NCI-H2196 (cell line): ENCODE measurements around the gene ETS1.
"Not testable (repeated sequence)": the region's sequence is repeated elsewhere in the genome, so short reads cannot be mapped to it uniquely, and the experiment has no call there.

Experiments
- DNase-seq: peaks from one replicate; lab custom pipeline; 2025; ENCODE audit not compliant: unreplicated experiment; lab: John Stamatoyannopoulos, UW

The ETS1 gene

DNA sequence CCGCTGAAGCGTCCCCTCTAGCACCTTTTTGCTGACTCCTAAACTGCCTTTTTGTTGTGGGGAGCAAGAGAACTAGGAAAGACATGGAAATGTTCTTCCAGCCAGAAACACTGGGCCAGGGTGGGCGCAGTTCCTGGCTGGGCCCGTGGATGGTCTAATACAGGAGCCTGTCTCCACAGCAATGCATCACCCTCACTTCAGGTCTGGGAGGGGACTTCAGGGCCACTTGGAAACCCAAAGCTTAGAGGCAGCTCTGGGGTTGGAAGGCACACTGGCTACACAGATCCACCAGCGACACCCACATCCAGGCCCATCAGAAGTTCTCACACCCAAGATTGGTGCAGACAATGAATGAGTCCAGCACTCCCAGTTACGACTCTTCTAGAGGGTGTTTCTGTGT lies 120.3 kb downstream of the ETS1 start:
- no peak for DNase-seq

DNA sequence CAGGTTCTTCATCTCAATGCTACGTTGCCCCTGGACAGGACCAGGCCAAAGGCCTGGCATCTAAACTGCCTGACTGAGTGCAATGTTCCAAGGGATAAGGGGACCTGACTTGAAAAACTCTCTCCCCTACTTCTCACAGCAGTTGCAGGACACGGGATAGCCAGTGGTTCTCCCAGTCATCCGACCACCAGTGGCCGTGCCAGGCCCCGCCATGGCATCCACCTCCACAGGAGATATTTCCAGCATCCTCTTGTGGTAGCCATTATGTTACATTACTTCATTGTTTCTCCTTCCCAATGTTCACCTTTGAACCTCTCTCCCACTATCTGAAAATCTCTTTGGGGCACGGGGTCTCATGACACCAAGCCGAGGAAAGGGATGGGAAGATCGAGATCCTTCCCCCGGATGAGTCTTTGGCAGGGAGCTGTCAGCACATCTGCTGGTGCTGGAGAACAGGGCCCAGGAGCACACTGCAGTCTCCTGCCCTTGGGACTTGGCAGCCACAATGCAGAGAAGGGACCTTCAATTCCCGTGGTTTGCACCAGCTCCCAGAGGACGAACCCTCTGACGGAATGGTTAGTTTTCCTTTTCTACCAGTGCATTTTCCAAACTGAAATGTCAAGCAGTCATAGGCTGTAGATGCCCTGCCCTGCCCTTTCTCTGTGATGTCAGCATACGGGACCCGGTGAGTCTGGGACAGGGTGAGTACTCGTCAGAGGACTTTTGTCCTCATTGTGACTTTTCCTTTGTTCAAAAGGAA lies 121.2 kb downstream of the ETS1 start:
- DNase-seq = no peak

DNA sequence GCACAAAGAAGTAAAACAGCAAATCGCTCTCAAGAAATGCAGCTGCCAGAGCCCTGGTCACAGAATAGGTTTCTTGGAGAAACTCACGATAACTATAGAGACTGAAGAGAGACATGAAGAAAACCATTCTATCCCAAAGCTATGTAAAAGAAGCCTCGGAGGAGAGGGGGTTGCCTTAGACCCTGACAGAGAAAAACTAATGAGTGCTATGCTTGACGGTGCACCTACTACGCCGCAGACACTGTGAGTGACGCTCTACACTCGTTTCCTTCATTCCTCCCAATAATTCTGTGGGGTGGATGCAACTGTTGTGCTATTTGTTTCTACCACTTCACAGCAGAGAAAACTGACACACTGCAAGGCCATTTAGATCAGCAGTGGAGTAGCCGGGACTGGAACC lies 121.8 kb downstream of the ETS1 start:
- DNase-seq = no peak

DNA sequence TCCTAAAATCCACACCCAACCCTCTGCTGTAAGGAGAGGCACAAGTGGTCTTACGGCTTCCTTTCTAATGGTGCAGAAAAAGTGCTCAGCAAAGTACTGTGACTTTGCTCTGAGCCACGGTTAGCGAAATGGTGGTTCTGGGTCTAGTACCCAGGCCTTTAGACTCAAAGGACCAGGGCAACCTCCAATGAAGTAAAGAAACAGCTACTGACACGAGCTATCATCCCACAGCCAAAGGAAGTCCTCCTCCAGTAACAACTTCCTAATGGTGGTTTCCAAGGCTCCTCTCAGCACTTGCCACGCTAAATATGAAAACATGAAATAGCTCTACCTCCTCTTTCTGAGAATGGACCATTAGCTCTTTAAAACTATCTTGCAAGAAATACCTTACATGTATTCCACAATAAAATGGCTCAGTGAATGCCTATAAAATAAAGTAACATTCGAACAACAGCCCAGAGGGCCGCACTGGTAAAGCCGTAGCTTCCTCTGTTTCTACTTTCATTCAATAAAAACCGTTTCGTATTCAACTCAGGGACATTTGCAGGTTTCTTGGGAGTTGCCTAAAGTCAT lies 122.4 kb downstream of the ETS1 start:
- no peak for DNase-seq

DNA sequence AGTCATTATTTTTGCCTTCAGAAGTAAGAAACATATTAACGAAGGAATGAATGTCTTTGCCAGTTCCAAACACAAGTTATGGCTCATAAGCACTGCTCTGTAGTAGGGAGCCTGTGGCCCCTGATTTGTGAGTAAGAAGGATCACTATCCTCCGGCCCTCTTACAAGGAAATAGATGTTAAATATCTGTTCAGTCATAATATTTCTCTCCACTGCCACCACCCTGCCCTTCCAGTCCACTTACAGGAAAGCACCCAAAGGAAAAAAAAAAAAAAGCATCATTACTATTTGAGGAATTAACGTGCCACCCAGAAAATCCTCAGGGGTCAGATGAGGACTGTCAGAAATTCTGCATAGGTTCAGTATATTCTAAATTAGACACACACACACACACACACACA lies 123.4 kb downstream of the ETS1 start:
- no peak for DNase-seq

DNA sequence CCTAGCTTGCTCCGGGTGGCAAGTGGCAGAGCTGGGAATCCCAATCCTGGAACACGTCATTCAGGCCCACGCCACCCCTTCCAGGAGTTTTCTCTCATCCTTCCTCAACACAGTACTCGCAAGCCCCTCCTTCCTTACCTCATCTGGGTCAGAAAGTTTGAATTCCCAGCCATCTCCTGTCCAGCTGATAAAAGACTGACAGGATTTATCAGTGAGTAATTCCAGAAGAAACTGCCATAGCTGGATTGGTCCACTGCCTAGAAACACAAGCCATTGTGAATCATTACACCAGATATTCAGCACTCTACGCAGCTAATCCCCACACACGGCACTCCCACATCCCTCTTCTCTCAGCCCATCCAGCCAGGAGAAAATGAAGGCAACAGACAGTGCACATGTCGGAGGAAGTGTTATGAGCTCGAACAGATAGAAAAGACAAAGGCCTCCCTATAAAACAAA lies 124.0 kb downstream of the ETS1 start:
- no peak for DNase-seq

DNA sequence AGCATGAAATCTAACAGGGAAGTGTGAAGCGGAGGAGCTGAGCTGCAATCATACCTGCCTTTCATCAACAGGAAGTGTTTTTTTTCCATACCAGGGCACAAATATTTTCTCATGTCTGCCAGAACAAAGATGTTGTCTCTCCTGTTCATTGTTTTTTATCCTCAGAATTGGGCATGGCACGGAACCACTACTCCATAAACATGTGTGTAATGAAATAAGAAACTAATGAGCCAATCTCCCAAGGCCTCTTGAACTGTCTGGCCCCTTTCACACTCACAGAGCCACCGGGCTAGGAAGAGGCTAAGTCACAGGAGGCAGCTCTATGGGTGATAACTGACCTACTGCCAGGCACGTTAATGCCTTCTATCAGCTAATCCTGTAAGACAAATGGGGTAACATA lies 124.4 kb downstream of the ETS1 start:
- no peak for DNase-seq

DNA sequence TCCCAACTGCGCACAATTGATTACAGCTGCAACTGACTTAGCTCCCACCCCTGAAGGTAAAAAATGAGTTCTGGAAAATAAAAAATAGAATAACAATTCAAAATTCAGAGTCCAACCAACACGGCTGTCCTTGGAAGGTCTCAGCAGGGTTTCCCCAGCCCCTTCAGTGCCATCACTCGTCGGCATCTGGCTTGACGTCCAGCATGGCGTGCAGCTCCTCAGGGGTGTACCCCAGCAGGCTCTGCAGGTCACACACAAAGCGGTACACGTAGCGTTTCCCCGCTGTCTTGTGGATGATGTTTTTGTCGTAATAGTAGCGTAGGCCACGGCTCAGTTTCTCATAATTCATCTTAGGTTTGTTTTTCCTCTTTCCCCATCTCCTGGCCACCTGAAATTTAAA lies 125.2 kb downstream of the ETS1 start:
- DNase-seq = no peak

DNA sequence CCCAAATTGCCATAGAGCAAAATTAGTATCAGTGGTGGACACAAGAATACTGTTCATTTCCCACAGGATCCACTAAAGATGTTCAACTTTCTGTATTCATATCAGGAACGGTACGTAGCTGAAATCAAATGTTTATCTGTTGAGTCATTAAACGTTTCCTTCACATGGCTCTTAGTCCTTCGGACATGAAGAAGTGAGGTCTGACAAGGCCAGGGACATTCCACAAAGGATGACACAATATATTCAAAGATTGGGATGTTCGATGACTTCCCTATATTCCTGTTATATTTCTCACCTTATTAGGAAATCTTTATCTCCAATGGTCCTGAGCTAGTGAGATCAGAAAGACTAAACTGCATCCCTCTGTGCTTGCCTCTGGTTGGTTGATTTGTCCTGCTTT lies 129.0 kb downstream of the ETS1 start:
- DNase-seq = no peak

DNA sequence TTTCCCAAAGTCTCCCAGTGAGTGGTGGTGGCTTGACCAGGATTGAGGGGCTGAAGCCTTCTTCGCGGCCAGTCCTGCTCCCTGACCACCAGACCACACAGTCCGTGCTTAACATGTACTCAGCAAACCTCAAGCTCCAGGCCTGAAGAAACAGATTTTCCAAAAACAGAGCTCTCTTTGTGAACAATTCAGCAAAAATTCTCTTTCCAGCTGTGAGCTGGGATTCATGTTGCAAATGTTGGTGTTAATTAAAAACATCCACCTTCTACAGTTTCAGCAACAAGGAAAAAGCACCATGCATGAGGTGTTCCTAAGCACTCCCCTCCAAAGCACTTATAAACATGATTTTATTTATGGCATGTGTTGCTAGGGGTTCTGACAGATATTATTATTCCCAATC lies 129.5 kb downstream of the ETS1 start:
- no peak for DNase-seq

DNA sequence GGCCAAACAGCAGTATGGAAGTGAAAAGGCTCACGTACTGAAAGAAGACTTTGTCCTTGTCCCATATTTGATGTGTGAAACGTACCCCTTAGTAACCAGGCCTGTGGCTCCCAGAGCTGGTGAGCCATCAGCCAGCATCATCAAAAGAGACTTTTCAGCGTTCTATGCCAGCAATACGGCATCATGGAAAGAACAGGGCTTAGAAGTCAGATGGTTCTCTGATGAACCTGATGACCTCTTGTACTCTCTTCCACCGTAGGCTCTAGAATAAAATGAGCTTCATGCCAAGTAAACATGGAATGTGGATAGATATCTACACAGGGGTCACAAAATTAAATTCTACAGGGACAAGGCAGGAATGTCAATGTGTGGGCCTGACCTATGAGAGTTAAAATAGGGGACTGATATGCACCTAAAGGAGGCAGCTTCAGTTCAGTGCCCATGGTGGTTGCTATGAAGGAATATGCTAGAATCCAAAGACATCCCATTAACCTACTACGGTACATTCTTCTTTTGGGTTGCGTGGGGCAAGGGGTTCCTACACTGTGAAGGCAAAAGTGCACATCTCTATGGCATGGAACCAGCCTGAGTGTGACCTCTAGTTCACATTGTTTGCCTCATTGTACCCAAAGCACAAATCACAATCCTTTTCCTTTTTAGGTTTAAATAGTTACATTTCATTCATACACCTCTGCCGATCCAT lies 130.6 kb downstream of the ETS1 start:
- DNase-seq = no peak

DNA sequence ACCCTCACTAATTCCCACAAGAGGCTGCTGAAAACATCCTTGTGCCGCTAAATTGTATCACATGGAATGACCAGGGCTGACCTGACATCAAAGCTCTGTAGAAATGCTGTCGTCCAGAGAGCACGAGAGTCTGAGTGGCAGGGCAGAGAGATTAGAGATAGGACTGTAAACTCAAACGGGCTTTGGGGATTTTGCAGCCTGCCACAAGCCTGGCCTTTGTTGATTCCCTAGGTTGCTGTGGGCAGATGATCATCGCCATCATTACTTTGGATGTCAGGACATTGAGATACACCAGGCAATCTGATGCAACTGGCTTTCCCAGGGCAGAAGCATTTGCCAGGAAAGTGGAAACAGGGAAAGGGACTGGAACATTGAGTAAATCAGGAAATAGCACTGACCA lies 131.6 kb downstream of the ETS1 start:
- DNase-seq = no peak

DNA sequence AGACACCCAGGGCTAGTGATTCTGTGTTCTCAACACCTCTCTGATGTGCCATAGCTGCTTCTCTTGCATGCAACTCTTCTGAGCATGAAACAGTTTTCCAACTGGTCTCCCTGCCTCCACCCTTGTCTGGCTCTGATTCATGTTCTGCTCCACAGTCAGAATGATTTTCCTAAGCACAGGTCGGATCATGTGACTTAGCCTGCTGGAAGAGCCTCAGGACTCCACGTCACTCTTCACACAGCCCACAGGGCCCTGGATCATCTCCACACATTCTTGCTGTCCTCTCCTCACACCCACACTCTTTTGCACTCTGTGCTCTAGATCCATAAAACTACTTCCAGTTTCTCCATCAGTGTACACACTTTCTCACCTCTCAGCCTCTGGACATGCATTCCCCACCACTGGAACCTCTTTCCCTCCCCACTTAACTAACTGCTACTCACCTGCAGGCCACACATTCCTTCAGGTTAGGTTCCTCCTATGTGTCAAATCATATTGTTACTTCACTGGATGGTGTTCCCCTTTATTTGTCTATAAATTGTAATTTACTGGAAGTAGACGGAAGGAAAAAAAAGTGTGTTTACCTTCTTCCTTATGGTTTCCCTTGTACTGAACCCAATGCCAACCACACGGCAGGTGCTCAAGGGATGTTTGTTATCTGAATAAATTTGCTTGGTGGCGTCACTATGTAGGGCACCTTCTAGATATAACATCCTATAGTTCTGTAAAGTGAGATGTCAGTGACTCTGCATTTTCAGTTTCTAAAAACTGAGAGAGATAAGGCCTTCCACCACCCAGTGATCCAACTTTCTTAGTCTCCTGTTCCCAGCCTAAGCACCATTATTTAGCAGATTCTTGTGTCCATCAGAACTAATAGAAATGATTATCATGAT lies 133.7 kb downstream of the ETS1 start:
- DNase-seq = no peak

DNA sequence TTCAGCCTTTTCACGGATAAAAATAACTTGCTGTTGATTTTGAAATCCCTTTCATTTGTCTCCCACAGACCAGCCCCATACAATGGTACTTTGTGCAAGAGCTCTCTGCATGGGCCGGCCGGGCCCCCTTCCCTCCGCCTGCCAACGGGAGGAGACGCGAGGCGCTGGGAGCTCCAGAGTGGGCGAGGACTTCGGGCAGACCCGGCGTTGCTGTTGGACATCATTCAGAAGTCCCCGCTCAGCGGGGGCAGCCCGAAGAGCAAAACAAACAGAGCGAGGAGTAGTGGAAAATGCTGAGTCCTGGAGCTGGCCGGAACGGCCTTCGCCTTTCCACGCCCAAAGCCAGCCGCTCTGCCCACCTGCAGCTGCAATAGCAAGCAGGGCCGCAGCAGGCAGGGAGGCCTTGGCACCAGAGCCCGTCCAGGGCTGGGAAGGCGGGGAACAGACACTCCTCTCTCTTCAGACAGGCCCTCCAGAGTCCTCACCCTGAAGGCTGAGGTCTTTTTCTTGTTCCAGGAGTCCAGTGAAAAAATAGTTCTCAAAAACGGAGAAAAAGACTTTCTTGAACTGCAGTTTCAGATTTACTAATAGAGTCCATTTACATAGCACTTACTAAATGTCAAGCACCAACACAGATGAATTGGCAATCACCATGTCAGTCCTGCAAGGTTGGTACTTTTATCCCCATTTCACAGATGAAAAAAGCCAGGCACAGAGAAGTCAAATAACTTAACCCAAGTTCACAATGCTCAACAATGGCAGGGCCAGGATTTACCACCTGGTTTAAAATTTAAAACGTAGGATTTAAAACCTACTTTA lies 135.5 kb downstream of the ETS1 start:
- DNase-seq = no peak

DNA sequence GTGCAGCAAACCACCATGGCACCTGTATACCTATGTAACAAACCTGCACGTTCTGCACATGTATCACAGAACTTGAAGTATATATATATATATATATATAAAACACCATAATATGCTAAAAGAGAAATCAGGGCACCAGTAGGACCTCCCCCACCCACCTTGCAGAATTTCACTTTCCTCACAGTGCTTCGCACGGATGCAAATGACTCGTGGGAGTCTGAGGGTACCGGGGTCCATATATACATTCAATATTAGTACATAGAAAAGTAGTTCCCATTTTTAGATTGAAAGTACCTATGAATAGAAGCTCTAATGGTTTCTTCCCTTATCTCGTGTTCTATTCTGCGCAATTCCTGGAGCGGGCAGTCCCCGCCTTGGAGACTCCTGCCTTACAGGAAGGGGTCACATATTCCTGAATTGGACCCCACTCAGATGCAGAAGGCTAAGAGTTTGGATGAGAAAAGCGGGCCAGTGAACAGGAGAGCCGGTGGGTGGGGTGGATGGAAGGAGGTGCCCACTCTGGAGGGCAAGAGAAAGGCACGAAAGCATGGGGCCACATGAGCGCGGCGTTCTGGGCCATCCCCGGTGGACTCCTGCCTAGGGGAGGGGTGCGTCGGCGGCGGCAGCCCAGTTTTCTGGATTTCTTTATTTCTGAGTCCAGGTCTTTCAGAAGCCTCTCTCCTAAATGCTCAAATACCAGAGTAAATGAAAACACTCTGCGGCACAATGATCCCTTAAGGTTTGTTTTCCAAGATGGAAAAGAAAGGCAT lies 136.3 kb downstream of the ETS1 start:
- DNase-seq = no peak

DNA sequence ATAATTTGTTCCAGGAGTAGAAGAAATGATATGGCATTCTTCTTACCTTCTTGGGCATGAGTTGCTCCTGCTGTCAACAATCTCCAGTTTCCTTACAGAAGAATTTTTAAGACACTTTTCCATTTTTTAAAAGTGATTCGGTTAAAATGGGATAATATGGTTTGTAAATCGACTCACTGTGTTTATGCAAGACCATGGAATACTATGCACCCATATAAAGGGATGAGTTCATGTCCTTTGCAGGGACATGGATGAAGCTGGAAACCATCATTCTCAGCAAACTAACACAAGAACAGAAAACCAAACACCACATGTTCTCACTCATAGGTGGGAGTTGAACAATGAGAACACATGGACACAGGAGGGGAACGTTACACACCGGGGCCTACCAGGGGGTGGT lies 136.9 kb downstream of the ETS1 start:
- DNase-seq = not testable (repeated sequence)

DNA sequence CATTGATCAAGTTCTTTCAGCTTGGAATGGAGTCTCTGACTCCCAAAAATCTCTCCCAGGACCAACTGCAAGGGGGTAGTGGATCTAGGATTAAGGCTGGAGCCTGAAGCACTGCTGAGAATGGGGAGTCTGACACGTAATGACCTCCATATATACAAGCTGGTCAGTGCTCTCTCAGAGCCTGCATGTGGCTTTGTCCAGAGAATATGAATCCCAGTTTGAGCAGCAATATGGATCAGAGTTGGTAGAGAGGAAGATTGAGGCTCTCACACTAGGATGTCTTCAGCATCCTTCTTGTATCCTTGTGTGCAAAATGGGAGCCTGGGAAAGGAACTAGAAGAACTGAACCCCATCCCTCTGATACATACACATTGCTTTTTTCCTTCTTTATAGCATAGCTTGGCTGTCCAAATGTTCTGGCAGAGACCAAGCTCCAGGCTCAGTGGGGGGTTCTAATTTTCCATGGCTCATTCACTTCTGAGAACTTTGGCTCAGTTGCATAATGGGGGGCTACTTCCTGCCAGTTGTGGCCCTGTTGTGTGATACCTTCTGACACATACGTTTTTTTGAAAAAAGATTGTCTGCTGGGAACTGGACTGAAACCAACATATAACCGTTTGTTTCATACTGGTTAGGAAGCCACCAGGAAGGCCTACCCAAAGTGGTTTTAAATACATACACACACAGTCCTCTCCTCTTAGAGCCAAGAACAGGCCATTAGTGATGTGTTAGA lies 138.2 kb downstream of the ETS1 start:
- no peak for DNase-seq

DNA sequence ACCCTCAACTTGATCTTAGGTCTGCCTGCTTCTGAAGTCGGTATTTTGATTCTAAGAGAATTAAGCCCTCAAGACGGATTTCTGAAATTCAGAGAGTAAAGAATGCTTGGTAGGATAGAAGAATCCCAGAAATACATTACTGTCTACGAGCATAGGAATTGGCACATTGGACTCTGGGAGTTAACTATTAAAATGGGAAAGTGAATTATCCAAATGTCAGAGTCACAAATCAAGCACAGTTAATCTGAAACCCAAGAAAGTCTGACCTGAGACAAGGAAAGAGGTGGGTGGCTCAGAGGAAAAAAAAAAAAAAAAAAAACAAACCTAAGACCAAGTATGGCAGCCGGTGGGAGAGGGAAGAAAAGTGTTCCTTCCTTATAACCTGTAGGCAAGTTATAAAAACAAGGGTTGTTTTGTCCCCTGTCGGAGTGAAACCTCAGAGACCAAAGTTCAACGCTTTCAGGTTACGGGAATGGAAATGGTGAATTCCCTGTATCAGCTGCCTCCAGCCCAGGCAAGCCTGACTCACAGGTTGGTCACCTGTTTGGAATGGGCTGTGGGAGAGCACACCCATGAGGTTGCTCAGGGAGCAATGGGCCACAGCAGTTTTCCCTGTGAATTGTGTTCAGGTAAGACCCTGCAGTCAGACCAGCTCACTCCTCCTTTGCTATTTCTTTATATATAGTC lies 139.0 kb downstream of the ETS1 start:
- no peak for DNase-seq

DNA sequence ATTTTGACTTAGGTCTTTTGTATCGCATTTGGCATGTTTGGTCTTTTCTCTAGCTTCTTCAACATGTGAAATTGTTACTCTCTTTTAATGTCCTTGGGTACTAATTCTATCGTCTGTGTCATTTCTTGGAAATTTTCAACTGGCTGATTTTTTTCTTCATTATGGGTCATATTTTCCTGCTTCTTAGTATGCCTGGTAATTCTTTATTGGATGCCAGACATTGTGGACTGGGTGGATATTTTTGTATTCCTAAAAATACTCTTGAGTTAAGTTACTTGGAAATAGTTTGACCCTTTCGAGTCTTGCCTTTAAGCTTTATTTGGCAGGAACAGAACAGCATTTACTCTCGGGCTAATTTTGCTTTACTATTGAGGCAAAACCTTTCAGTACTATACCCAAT lies 140.1 kb downstream of the ETS1 start:
- DNase-seq = no peak
